K562 (cell line): ENCODE results near the gene MIXL1. TPM values are rescaled to one million over a fixed set of nuclear protein-coding genes. Genes with fewer than 3 reads are reported as not detected.

Experiments used
- ATAC-seq: fragments of 200-7000 bp; cut with Tn5 transposase; 3 replicates; pipeline ENCODE4 v1.9.1; 2020; ENCODE audit warnings: moderate library complexity
- BruUV-seq: library from RNA; stranded (reverse); fragments of 400-500 nt; replicated peaks from 2 replicates; lab custom pipeline; 2021; lab: Mats Ljungman, UMichigan
- CTCF ChIA-PET: fragments of 300-600 bp; formaldehyde crosslinking; extraction: SDS; loops from one replicate; lab custom pipeline; 2021; ENCODE audit warnings: low intra/inter-chr PET ratio; lab: Yijun Ruan, JAX
- POLR2A ChIA-PET: fragments of 300-600, 350-650 bp; sonication (Branson Sonifier 250); formaldehyde crosslinking; extraction: SDS; loops from one replicate; lab custom pipeline; 2021; ENCODE audit warnings: antibody characterized with exemption, inconsistent platforms; lab: Yijun Ruan, JAX
- DNase-seq, 4 experiments: peaks; one replicate each; pipeline versions ENCODE4 v3.0.0 to v3.0.0-alpha.2; 2011 to 2018; ENCODE audit warnings: low spot score in 3 of 4, mixed read lengths in 3 of 4; ENCODE audit errors: extremely low read depth in 1 of 4
- FAIRE-seq: peaks from 2 replicates; lab custom pipeline; 2011; peaks lifted over from hg19 to GRCh38; lab: Jason Lieb, UNC
- H2AFZ ChIP-seq: 2 replicates; pipeline ENCODE4 v1.6.0; 2011; ENCODE audit warnings: low read depth, low read length, control low read depth, inconsistent platforms
- H3K27ac ChIP-seq: fragments of 200-600 bp; 3 replicates; pipeline ENCODE4 v1.8.0; 2011; ENCODE audit warnings: low read depth, mild to moderate bottlenecking, control low read depth, inconsistent platforms, low read length, moderate library complexity, mixed read lengths; ENCODE audit errors: extremely low read depth
- H3K27me3 ChIP-seq, 2 experiments: fragments of 300-600 bp in 1 of 2; 2 replicates in 1 of 2; 3 replicates in 1 of 2; pipeline versions ENCODE4 v1.6.0 to v1.8.0; 2011; ENCODE audit warnings: inconsistent platforms in 2 of 2, low read length in 2 of 2, mild to moderate bottlenecking in 1 of 2, mixed read lengths in 1 of 2, moderate library complexity in 1 of 2; ENCODE audit not compliant: control insufficient read depth in 2 of 2, insufficient read depth in 2 of 2
- H3K36me3 ChIP-seq: fragments of 300-600 bp; 3 replicates; pipeline ENCODE4 v1.8.0; 2011; ENCODE audit warnings: mild to moderate bottlenecking, low read length, inconsistent platforms; ENCODE audit not compliant: control insufficient read depth, insufficient read depth
- H3K4me1 ChIP-seq, 2 experiments: fragments of 200-600 bp in 1 of 2; replicated peaks in 1 of 2; 2 replicates in 1 of 2; 3 replicates in 1 of 2; pipeline versions ENCODE4 v1.5.1 to v1.8.0; 2011; ENCODE audit warnings: inconsistent platforms in 2 of 2, low read length in 2 of 2, mild to moderate bottlenecking in 1 of 2, mixed read lengths in 1 of 2, moderate library complexity in 1 of 2; ENCODE audit not compliant: control insufficient read depth in 2 of 2, insufficient read depth in 2 of 2
- H3K4me2 ChIP-seq: 2 replicates; pipeline ENCODE4 v1.6.1; 2011; ENCODE audit warnings: low read length, control low read depth, inconsistent platforms, mixed read lengths; ENCODE audit not compliant: insufficient read depth
- H3K4me3 ChIP-seq: fragments of 200-600 bp; sonication (generic), shearing (Covaris generic); 2 replicates; pipeline ENCODE4 v1.5.1; 2016; ENCODE audit warnings: control low read depth, inconsistent platforms
- H3K79me2 ChIP-seq: fragments of 200-600 bp; 3 replicates; pipeline ENCODE4 v1.8.0; 2011; ENCODE audit warnings: low read length, inconsistent platforms; ENCODE audit not compliant: control insufficient read depth, insufficient read depth
- H3K9ac ChIP-seq, 2 experiments: 2 replicates each; pipeline versions ENCODE4 v1.6.0 to v1.6.1; 2011; ENCODE audit warnings: low read depth in 2 of 2, low read length in 2 of 2, control low read depth in 1 of 2, inconsistent platforms in 1 of 2, mild to moderate bottlenecking in 1 of 2, mixed read lengths in 1 of 2; ENCODE audit not compliant: insufficient read depth in 1 of 2
- H3K9me1 ChIP-seq: one replicate; pipeline ENCODE4 v1.6.0; 2011; ENCODE audit warnings: inconsistent platforms, mild to moderate bottlenecking, low read length, moderate library complexity; ENCODE audit not compliant: control insufficient read depth, insufficient read depth
- H3K9me3 ChIP-seq: replicated peaks from 2 replicates; pipeline ENCODE4 v1.5.1; 2011; ENCODE audit warnings: low read depth, low read length, inconsistent platforms; ENCODE audit not compliant: control insufficient read depth, insufficient read depth
- H4K20me1 ChIP-seq: replicated peaks from 2 replicates; pipeline ENCODE4 v1.6.1; 2011; ENCODE audit warnings: low read length, inconsistent platforms, mixed read lengths; ENCODE audit not compliant: control insufficient read depth, insufficient read depth
- ARID1B ChIP-seq: fragments of 450-650 bp; IDR thresholded peaks from 2 replicates; pipeline ENCODE4 v1.6.1; 2016; ENCODE audit warnings: antibody characterized with exemption, mild to moderate bottlenecking, inconsistent platforms
- CBFA2T2 ChIP-seq: fragments of 450-650 bp; conservative IDR thresholded peaks from 2 replicates; pipeline ENCODE4 v1.6.1; 2017; ENCODE audit warnings: mild to moderate bottlenecking
- CBFA2T3 ChIP-seq: fragments of 450-650 bp; IDR thresholded peaks from 2 replicates; pipeline ENCODE4 v1.6.1; 2017
- CXXC5 ChIP-seq: fragments of 250-450 bp; sonication (Bioruptor Pico); IDR thresholded peaks from 2 replicates; pipeline ENCODE4 v1.8.0; 2022; ENCODE audit warnings: inconsistent platforms, mild to moderate bottlenecking, moderate library complexity
- DPF2 ChIP-seq: fragments of 450-650 bp; IDR thresholded peaks from 2 replicates; pipeline ENCODE4 v1.6.1; 2016
- EP300 ChIP-seq: IDR thresholded peaks from 2 replicates; pipeline ENCODE4 v1.6.1; 2012; ENCODE audit warnings: low read length, improper control_type of control experiment
- ESRRA ChIP-seq: fragments of 450-650 bp; IDR thresholded peaks from 2 replicates; pipeline ENCODE4 v1.6.1; 2014; ENCODE audit warnings: low read depth, mild to moderate bottlenecking, moderate library complexity, borderline replicate concordance
- GTF2A2 ChIP-seq: IDR thresholded peaks from 2 replicates; pipeline ENCODE4 v1.6.1; 2016; ENCODE audit warnings: mild to moderate bottlenecking, missing genetic modification characterization, missing compliant biosample characterization
- JUN ChIP-seq, 2 experiments: sonication (generic) in 1 of 2; formaldehyde crosslinking in 1 of 2; IDR thresholded peaks; 2 replicates each; pipeline versions ENCODE4 v1.6.1 to v1.8.0; 2012 to 2022; ENCODE audit warnings: borderline replicate concordance in 2 of 2, mild to moderate bottlenecking in 2 of 2, improper control_type of control experiment in 1 of 2, low read depth in 1 of 2, low read length in 1 of 2, missing genetic modification reagents in 1 of 2
- KDM1A ChIP-seq, 2 experiments: fragments of 450-650 bp; IDR thresholded peaks; 2 replicates each; pipeline ENCODE4 v1.6.1; 2016; ENCODE audit warnings: mild to moderate bottlenecking in 2 of 2
- KHSRP ChIP-seq: fragments of 450-650 bp; IDR thresholded peaks from 2 replicates; pipeline ENCODE4 v1.6.1; 2017
- LEF1 ChIP-seq: fragments of 450-650 bp; IDR thresholded peaks from 2 replicates; pipeline ENCODE4 v1.6.1; 2016; ENCODE audit warnings: mild to moderate bottlenecking
- MAZ ChIP-seq, 2 experiments: fragments of 450-650 bp in 1 of 2; sonication (generic) in 1 of 2; formaldehyde crosslinking; IDR thresholded peaks in 1 of 2; conservative IDR thresholded peaks in 1 of 2; 2 replicates each; pipeline versions ENCODE4 v1.4.0 to v1.5.0; 2020; ENCODE audit warnings: mild to moderate bottlenecking in 1 of 2, missing genetic modification reagents in 1 of 2
- MTA2 ChIP-seq: fragments of 450-650 bp; IDR thresholded peaks from 2 replicates; pipeline ENCODE4 v1.6.1; 2016; ENCODE audit warnings: low read depth
- NFIC ChIP-seq: fragments of 450-650 bp; IDR thresholded peaks from 2 replicates; pipeline ENCODE4 v1.6.1; 2017; ENCODE audit warnings: mild to moderate bottlenecking, inconsistent platforms
- POLR2AphosphoS5 ChIP-seq: IDR thresholded peaks from 2 replicates; pipeline ENCODE4 v1.6.1; 2011; ENCODE audit warnings: mild to moderate bottlenecking, low read depth, low read length, moderate library complexity; ENCODE audit not compliant: control insufficient read depth, insufficient read depth
- PTTG1 ChIP-seq: fragments of 450-650 bp; IDR thresholded peaks from 2 replicates; pipeline ENCODE4 v1.6.1; 2016; ENCODE audit warnings: low read depth, mild to moderate bottlenecking, missing genetic modification characterization, missing compliant biosample characterization
- RCOR1 ChIP-seq, 2 experiments: IDR thresholded peaks; 2 replicates each; pipeline ENCODE4 v1.6.1; 2012; ENCODE audit warnings: low read depth in 2 of 2, low read length in 2 of 2, borderline replicate concordance in 1 of 2, improper control_type of control experiment in 1 of 2
- SMARCE1 ChIP-seq: fragments of 450-650 bp; IDR thresholded peaks from 2 replicates; pipeline ENCODE4 v1.7.1; 2016; ENCODE audit warnings: mild to moderate bottlenecking
- SOX6 ChIP-seq: fragments of 450-650 bp; IDR thresholded peaks from 2 replicates; pipeline ENCODE4 v1.6.1; 2014; ENCODE audit warnings: mild to moderate bottlenecking
- STAT5A ChIP-seq: IDR thresholded peaks from 2 replicates; pipeline ENCODE4 v1.6.1; 2012; ENCODE audit warnings: low read length, inconsistent platforms, borderline replicate concordance
- TAL1 ChIP-seq: fragments of 450-650 bp; IDR thresholded peaks from 2 replicates; pipeline ENCODE4 v1.6.1; 2016; ENCODE audit warnings: mild to moderate bottlenecking
- TEAD4 ChIP-seq, 2 experiments: sonication (generic) in 1 of 2; formaldehyde crosslinking in 1 of 2; IDR thresholded peaks; 2 replicates each; pipeline versions ENCODE4 v1.6.1 to v1.8.0; 2012 to 2022; ENCODE audit warnings: borderline replicate concordance in 1 of 2, inconsistent platforms in 1 of 2, low read length in 1 of 2, mild to moderate bottlenecking in 1 of 2, missing genetic modification reagents in 1 of 2
- WGBS: fragments of 100-300 bp; shearing (Covaris generic); methylation state at CpG from one replicate; pipeline ENCODE4 v1.1.6; 2016; ENCODE audit warnings: low coverage, mixed read lengths; ENCODE audit not compliant: insufficient coverage; ENCODE audit errors: missing lambda C conversion rate; 5-methylcytosine and 5-hydroxymethylcytosine counted together
- in situ Hi-C: fragments of 300-500 bp; cut with MboI; formaldehyde crosslinking; loops from 4 replicates; pipeline ENCODE4 v1.15.0; 2018; ENCODE audit warnings: inconsistent platforms, mixed read lengths
- intact Hi-C: fragments of 100-400 bp; cut with micrococcal nuclease; formaldehyde crosslinking; loops from 2 replicates; pipeline ENCODE4 v1.14.2; 2022
- polyA plus RNA-seq, 8 experiments: library from polyadenylated mRNA; depleted of rRNA in 4 of 8; stranded (reverse) in 5 of 8; unstranded in 3 of 8; fragments of >200 nt; fragmentation: Nextera tagmentation in 2 of 8; fragmentation: Illumina TruSeq in 1 of 8; extraction: Ambion mirVana in 2 of 8; extraction: Trizol in 1 of 8; gene quantifications; 2 replicates each; pipeline versions ENCODE4 v1.2.1 to v1.2.3, GENCODE V29; 2011 to 2014; ENCODE audit warnings: inconsistent platforms in 1 of 8, missing spikeins in 1 of 8
- total RNA-seq, 7 experiments: library from RNA; depleted of rRNA in 6 of 7; stranded (reverse); fragments of >200 nt in 6 of 7; fragmentation: Illumina TruSeq in 2 of 7; extraction: Trizol in 2 of 7; gene quantifications; 2 replicates each; pipeline versions ENCODE4 v1.2.1 to v1.2.3, GENCODE V29; 2011 to 2021; ENCODE audit warnings: low replicate concordance in 1 of 7
- TF ChIP-seq, protein P1 (sequence below): fragments of 450-650 bp; IDR thresholded peaks from 2 replicates; pipeline ENCODE4 v1.6.1; 2016

The MIXL1 gene
- total and polyA plus RNA-seq, 9 of the 15 experiments (the other 6 are each of a cell fraction or from before 2014, with no cell fraction given), result not detected

DNA sequence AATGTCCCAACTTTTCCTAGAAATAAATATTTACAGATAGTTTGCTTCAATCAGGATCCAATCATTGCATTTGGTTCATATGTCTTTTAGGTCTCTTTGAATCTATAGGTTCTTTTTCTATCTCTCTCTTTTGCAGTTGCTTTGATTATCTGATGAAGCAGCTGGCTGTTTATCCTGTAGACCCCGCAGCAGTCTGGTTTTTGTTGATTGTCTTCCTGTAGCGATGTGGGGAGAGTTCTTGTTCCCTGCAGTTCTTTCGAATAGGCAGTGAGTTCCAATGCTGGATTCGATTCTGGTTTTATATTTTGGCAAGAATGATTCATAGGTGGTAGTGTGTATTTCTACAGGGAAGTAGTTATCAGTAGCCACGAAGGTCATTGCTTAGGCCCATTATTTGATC is 7.4 kb upstream of the MIXL1 start:
- Histone ChIP-seq H2AFZ (peak overlapping the region; percentile 23), H3K4me1 (peaks cover 4 to 12% of the 10 kb centered on the region in 2 experiments), H3K9ac (no peak overlapping the region), H3K9me1 (no peaks in the 10 kb centered on the region), H3K36me3 (no peaks in the 10 kb centered on the region), H3K27me3 (no peaks in the 10 kb centered on the region), H3K4me2 (no peak overlapping the region), H4K20me1 (peaks cover 2% of the 10 kb centered on the region; the same call in 1 of the 2 replicates), H3K27ac (no peak overlapping the region), H3K79me2 (no peaks in the 10 kb centered on the region), H3K4me3 (no peak overlapping the region), H3K9me3 (no peaks in the 10 kb centered on the region)
- ChIA-PET POLR2A (interaction anchor here (0.6 to 1.5 kb wide), 2 partner anchors 9 to 13 kb away, joined by 4 to 6 read pairs; no protein-coding TSS in a partner anchor), CTCF (no interaction called here)
- ATAC-seq (0 out of 3 replicates have a peak, but pooled peaks have one; percentile 12), DNase-seq (no peak), FAIRE-seq (no peak)
- WGBS, result 4% methylated on average over 5 of the region's 5 CpGs
- intact Hi-C loops, result loop anchor here (5.0 kb wide), 1 partner anchor 116 kb away; no protein-coding TSS in a partner anchor
- in situ Hi-C loops, result no loop called here
- BruUV-seq, result no TSS peak
- TF ChIP-seq GTF2A2, result no peak
- TF ChIP-seq SMARCE1, result 0 out of 2 replicates have a peak, but pooled peaks have one; percentile 14
- 0 out of 2 replicates have a peak, but pooled peaks have one; percentile 25 for TF ChIP-seq ESRRA
- 0 out of 2 replicates have a peak, but pooled peaks have one; percentile 18 for TF ChIP-seq SOX6
- TF ChIP-seq TAL1, result peak; percentile 67
- peak; percentile 21; the same call in 1 of the 2 replicates for TF ChIP-seq LEF1
- peak; percentile 81 for TF ChIP-seq CBFA2T3
- TF ChIP-seq CXXC5 (CRISPR knock-in tag), result 0 out of 2 replicates have a peak, but pooled peaks have one; percentile 11
- TF ChIP-seq CBFA2T2, result peak; percentile 59
- TF ChIP-seq KDM1A (IDR thresholded peaks at IDR 0.05), result 0 out of 4 replicates have a peak, but pooled peaks of 1 of the 2 experiments have one; percentile 19
- peak; percentile 64 for TF ChIP-seq TEAD4 (IDR thresholded peaks at IDR 0.05; ENCODE audit: low read length)
- TF ChIP-seq TEAD4 (CRISPR knock-in tag; IDR thresholded peaks at IDR 0.05; ENCODE audit: borderline replicate concordance), result no peak
- TF ChIP-seq RCOR1 (IDR thresholded peaks at IDR 0.05; ENCODE audit: borderline replicate concordance in 1 of 2, low read depth in 2 of 2, low read length in 2 of 2), result 0 out of 4 replicates have a peak, but pooled peaks of 1 of the 2 experiments have one; percentile 40
- 0 out of 2 replicates have a peak, but pooled peaks have one; percentile 24 for TF ChIP-seq POLR2AphosphoS5
- TF ChIP-seq MAZ (CRISPR knock-in tag; conservative IDR thresholded peaks at IDR 0.05 in 1 of 2, IDR thresholded peaks at IDR 0.05 in 1 of 2), result no peak
- TF ChIP-seq MTA2, result 0 out of 2 replicates have a peak, but pooled peaks have one; percentile 19
- 0 out of 2 replicates have a peak, but pooled peaks have one; percentile 50 for TF ChIP-seq DPF2
- TF ChIP-seq EP300, result peak; percentile 8; the same call in 1 of the 2 replicates
- peak; percentile 30; the same call in 1 of the 2 replicates for TF ChIP-seq STAT5A
- TF ChIP-seq PTTG1 (tag), result no peak
- TF ChIP-seq JUN (IDR thresholded peaks at IDR 0.05; ENCODE audit: borderline replicate concordance, low read depth, low read length), result no peak
- no peak for TF ChIP-seq JUN (CRISPR knock-in tag; IDR thresholded peaks at IDR 0.05; ENCODE audit: borderline replicate concordance)
- peak; percentile 38 for TF ChIP-seq NFIC
- TF ChIP-seq, protein P1, sequence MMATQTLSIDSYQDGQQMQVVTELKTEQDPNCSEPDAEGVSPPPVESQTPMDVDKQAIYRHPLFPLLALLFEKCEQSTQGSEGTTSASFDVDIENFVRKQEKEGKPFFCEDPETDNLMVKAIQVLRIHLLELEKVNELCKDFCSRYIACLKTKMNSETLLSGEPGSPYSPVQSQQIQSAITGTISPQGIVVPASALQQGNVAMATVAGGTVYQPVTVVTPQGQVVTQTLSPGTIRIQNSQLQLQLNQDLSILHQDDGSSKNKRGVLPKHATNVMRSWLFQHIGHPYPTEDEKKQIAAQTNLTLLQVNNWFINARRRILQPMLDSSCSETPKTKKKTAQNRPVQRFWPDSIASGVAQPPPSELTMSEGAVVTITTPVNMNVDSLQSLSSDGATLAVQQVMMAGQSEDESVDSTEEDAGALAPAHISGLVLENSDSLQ, result no peak
- no peak for TF ChIP-seq KHSRP
- peak; percentile 71 for TF ChIP-seq ARID1B
